ENCODE measurements around the gene RUNX3.
"Not testable (repeated sequence)": the region's sequence is repeated elsewhere in the genome, so short reads cannot be mapped to it uniquely, and the experiment has no call there.

The RUNX3 gene

GRCh38 chr1:24930260-24931145, at the start of gene RUNX3:
RUNX3 (minus strand) TSS chr1:24930276; CDS start chr1:24929868, 408 bp downstream.
- peak; percentile 93 for DNase-seq

- DNase-seq: not testable (repeated sequence)
Observed at GRCh38 chr1:24979232-24979631, 49.2 kb upstream of the RUNX3 start.

- DNase-seq: no peak
Observed at GRCh38 chr1:24978383-24979032, 48.4 kb upstream of the RUNX3 start.

- no peak for DNase-seq
Observed at GRCh38 chr1:24975391-24975790, 45.3 kb upstream of the RUNX3 start.

GRCh38 chr1:24973315-24973714, 43.2 kb upstream of the RUNX3 start:
- no peak for DNase-seq

GRCh38 chr1:24972915-24973242, 42.8 kb upstream of the RUNX3 start:
- DNase-seq: no peak

- DNase-seq: no peak
Observed at GRCh38 chr1:24972221-24972914, 42.3 kb upstream of the RUNX3 start.

- no peak for DNase-seq
Observed at GRCh38 chr1:24970926-24971875, 41.1 kb upstream of the RUNX3 start.

- no peak for DNase-seq
Observed at GRCh38 chr1:24970399-24970753, 40.3 kb upstream of the RUNX3 start.

GRCh38 chr1:24969596-24970398, 39.7 kb upstream of the RUNX3 start:
- no peak for DNase-seq

GRCh38 chr1:24968941-24969585, 39.0 kb upstream of the RUNX3 start:
- DNase-seq: no peak

GRCh38 chr1:24967962-24968361, 37.9 kb upstream of the RUNX3 start:
- DNase-seq: no peak

GRCh38 chr1:24967555-24967954, 37.5 kb upstream of the RUNX3 start:
- DNase-seq: no peak

- DNase-seq: peak; percentile 60
Observed at GRCh38 chr1:24966724-24967346, 36.8 kb upstream of the RUNX3 start.

GRCh38 chr1:24966121-24966723, 36.1 kb upstream of the RUNX3 start:
- DNase-seq: no peak

- no peak for DNase-seq
Observed at GRCh38 chr1:24965571-24965930, 35.5 kb upstream of the RUNX3 start.

- peak; percentile 76 for DNase-seq
Observed at GRCh38 chr1:24964811-24965570, 34.9 kb upstream of the RUNX3 start.

GRCh38 chr1:24963943-24964693, 34.0 kb upstream of the RUNX3 start:
- no peak for DNase-seq

Data from stimulated activated CD4-positive, alpha-beta T cell treated with anti-CD3 and anti-CD28 coated beads, Interleukin-12 subunit alpha, Interleukin-12 subunit beta, amount 100 ng/mL, for 4 hours (primary cell).